Esophagus muscularis mucosa (tissue), 4 donors: ENCODE measurements around the gene CLIC6.

ENCODE experiments used
- EP300 ChIP-seq: sonication (generic); formaldehyde crosslinking; IDR thresholded peaks from one replicate; pipeline ENCODE4 v1.6.1; 2017; ENCODE audit warnings: antibody characterized with exemption
- POLR2A ChIP-seq: fragments of 450-650 bp; IDR thresholded peaks from one replicate; pipeline ENCODE4 v1.6.1; 2017; ENCODE audit warnings: antibody characterized with exemption, moderate library complexity, mild to moderate bottlenecking, low read depth
- TF ChIP-seq, protein P1 (sequence below), 3 experiments: fragments of 200-600 bp in 2 of 3; fragments of 450-650 bp in 1 of 3; sonication (generic) in 2 of 3; IDR thresholded peaks; one replicate each; pipeline ENCODE4 v1.5.1; 2017 to 2019; ENCODE audit warnings: antibody characterized with exemption in 3 of 3, mild to moderate bottlenecking in 2 of 3, moderate library complexity in 1 of 3

DNA sequence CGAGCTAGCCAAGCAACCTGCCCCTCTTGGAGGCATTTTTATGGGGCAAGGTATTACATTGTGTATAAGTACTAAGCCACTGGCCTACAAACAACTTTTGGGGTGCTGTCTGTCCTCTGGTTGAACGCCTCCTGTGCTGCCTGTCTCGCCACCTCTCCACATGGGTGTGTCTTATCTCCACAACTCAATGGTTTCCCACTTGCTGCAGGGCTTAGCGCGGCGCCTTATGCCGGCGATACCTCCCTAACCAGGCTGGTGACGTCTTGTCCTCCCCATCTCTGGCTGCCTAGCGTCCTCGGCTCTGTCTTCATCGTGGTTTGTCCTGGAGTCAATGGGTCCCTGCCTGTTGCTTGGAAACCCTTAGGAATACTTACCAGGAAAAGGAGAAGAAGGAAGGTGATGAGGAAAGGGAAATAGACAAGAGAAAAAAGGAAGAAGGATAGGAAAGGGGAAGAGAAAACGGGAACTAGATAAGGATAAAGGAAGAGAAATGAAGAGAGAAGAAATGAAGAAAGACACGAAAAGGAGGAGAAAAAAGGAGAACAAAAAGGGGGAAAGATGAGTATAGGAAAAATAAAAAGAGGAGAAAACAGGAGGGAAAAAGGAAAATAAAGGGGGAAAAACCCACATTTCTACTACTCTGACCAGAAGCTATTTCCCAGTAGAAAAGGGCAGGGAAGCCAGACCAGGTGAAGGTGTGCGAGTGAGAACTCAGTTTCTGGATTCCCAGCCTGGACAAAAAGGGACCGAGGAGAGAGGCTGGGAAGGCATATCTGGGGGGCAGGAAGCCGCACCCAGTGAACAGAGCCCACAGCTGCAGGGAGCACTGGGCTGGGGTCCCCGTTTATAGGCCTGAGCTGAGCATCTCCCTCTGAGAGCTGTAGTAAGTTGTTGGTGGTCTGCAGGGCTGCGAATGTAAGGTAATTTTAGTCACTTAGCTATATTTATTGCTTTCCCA, 86.2 kb downstream of the CLIC6 start:
- TF ChIP-seq, protein P1, sequence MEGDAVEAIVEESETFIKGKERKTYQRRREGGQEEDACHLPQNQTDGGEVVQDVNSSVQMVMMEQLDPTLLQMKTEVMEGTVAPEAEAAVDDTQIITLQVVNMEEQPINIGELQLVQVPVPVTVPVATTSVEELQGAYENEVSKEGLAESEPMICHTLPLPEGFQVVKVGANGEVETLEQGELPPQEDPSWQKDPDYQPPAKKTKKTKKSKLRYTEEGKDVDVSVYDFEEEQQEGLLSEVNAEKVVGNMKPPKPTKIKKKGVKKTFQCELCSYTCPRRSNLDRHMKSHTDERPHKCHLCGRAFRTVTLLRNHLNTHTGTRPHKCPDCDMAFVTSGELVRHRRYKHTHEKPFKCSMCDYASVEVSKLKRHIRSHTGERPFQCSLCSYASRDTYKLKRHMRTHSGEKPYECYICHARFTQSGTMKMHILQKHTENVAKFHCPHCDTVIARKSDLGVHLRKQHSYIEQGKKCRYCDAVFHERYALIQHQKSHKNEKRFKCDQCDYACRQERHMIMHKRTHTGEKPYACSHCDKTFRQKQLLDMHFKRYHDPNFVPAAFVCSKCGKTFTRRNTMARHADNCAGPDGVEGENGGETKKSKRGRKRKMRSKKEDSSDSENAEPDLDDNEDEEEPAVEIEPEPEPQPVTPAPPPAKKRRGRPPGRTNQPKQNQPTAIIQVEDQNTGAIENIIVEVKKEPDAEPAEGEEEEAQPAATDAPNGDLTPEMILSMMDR (IDR thresholded peaks at IDR 0.05), result no peak
- TF ChIP-seq POLR2A (no peak), EP300 (no peak)
